ENCODE measurements around the gene P3H2. TPM values are rescaled to one million over a fixed set of nuclear protein-coding genes. Genes with fewer than 3 reads are reported as not detected.

The P3H2 gene
- total RNA-seq, 1 experiment from 2014 or later: 20.9 TPM

- H2AFZ ChIP-seq: no peak overlapping the region
- H3F3A ChIP-seq (ENCODE audit: insufficient read depth, low read depth): 0 out of 2 replicates have a peak, but pooled peaks cover 5% of the 10 kb centered on the region
- BruUV-seq (replicated peaks): no TSS peak
- no peaks in the 10 kb centered on the region for H3K9me2 ChIP-seq (ENCODE audit: insufficient read depth)
- no peaks in the 10 kb centered on the region for H3K27me3 ChIP-seq (ENCODE audit: insufficient read depth, low read depth)
- H4K20me1 ChIP-seq (ENCODE audit: insufficient read depth): no peaks in the 10 kb centered on the region
- no peak overlapping the region for H3K4me2 ChIP-seq
- H3K4me1 ChIP-seq (replicated peaks; ENCODE audit: insufficient read depth): 0 out of 2 replicates have a peak, but pooled peaks cover 5% of the 10 kb centered on the region
- DNase-seq: no peak
- ChIA-PET CTCF (no interaction called here), POLR2A (ENCODE audit: unreplicated experiment) (no interaction called here)
- no peaks in the 10 kb centered on the region for H3K36me3 ChIP-seq (ENCODE audit: low read depth)
- TF ChIP-seq, protein P1, sequence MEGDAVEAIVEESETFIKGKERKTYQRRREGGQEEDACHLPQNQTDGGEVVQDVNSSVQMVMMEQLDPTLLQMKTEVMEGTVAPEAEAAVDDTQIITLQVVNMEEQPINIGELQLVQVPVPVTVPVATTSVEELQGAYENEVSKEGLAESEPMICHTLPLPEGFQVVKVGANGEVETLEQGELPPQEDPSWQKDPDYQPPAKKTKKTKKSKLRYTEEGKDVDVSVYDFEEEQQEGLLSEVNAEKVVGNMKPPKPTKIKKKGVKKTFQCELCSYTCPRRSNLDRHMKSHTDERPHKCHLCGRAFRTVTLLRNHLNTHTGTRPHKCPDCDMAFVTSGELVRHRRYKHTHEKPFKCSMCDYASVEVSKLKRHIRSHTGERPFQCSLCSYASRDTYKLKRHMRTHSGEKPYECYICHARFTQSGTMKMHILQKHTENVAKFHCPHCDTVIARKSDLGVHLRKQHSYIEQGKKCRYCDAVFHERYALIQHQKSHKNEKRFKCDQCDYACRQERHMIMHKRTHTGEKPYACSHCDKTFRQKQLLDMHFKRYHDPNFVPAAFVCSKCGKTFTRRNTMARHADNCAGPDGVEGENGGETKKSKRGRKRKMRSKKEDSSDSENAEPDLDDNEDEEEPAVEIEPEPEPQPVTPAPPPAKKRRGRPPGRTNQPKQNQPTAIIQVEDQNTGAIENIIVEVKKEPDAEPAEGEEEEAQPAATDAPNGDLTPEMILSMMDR (conservative IDR thresholded peaks at IDR 0.05): no peak
- TF ChIP-seq EZH2 (IDR thresholded peaks at IDR 0.05; ENCODE audit: low read depth): no peak
- H3K27ac ChIP-seq: no peak overlapping the region
- no peaks in the 10 kb centered on the region for H3K79me2 ChIP-seq (ENCODE audit: low read depth)
- intact Hi-C loops (cut with micrococcal nuclease; ENCODE audit: unreplicated experiment): loop anchor here (5.0 to 10.0 kb wide), 2 partner anchors 302 to 365 kb away; partner anchors contain the start of genes CLDN1 and CLDN16
- no peak overlapping the region for H3K4me3 ChIP-seq
- no peaks in the 10 kb centered on the region for H3K9me3 ChIP-seq (ENCODE audit: insufficient read depth, low read depth)
Measured at GRCh38 chr3:190019844-190020243, 100.9 kb downstream of the P3H2 start.

GRCh38 chr3:190019006-190019405, 101.7 kb downstream of the P3H2 start:
- no peak for TF ChIP-seq EZH2 (IDR thresholded peaks at IDR 0.05; ENCODE audit: low read depth)
- TF ChIP-seq, protein P1 (conservative IDR thresholded peaks at IDR 0.05): no peak

GRCh38 chr3:190018460-190018859, 102.2 kb downstream of the P3H2 start:
- POLR2A ChIA-PET (ENCODE audit: unreplicated experiment): no interaction called here
- intact Hi-C loops (cut with micrococcal nuclease; ENCODE audit: unreplicated experiment): loop anchor here (5.0 to 10.0 kb wide), 2 partner anchors 304 to 366 kb away; partner anchors contain the start of genes CLDN1 and CLDN16

More at GRCh38 chr3:190019006-190019405, 101.7 kb downstream of the P3H2 start:
- Histone ChIP-seq H3K36me3 (ENCODE audit: low read depth) (no peaks in the 10 kb centered on the region), H3F3A (ENCODE audit: insufficient read depth, low read depth) (0 out of 2 replicates have a peak, but pooled peaks cover 5% of the 10 kb centered on the region), H3K79me2 (ENCODE audit: low read depth) (no peaks in the 10 kb centered on the region), H2AFZ (no peak overlapping the region), H3K4me1 (replicated peaks; ENCODE audit: insufficient read depth) (peaks cover 11% of the 10 kb centered on the region), H3K27ac (no peak overlapping the region), H3K9me2 (ENCODE audit: insufficient read depth) (no peaks in the 10 kb centered on the region), H3K4me3 (no peak overlapping the region), H3K4me2 (no peak overlapping the region), H4K20me1 (ENCODE audit: insufficient read depth) (no peaks in the 10 kb centered on the region), H3K27me3 (ENCODE audit: insufficient read depth, low read depth) (no peaks in the 10 kb centered on the region), H3K9me3 (ENCODE audit: insufficient read depth, low read depth) (no peaks in the 10 kb centered on the region)
- no TSS peak for BruUV-seq (replicated peaks)
- POLR2A ChIA-PET (ENCODE audit: unreplicated experiment): no interaction called here
- no peak for DNase-seq
- CTCF ChIA-PET: no interaction called here
- intact Hi-C loops (cut with micrococcal nuclease; ENCODE audit: unreplicated experiment): loop anchor here (5.0 to 10.0 kb wide), 2 partner anchors 303 to 366 kb away; partner anchors contain the start of genes CLDN1 and CLDN16

More at GRCh38 chr3:190018460-190018859, 102.2 kb downstream of the P3H2 start:
- Histone ChIP-seq H3F3A (ENCODE audit: insufficient read depth, low read depth) (0 out of 2 replicates have a peak, but pooled peaks cover 10% of the 10 kb centered on the region), H3K9me2 (ENCODE audit: insufficient read depth) (no peaks in the 10 kb centered on the region), H3K79me2 (ENCODE audit: low read depth) (no peaks in the 10 kb centered on the region), H3K4me1 (replicated peaks; ENCODE audit: insufficient read depth) (peaks cover 17% of the 10 kb centered on the region), H3K4me3 (no peak overlapping the region), H2AFZ (no peak overlapping the region), H4K20me1 (ENCODE audit: insufficient read depth) (no peaks in the 10 kb centered on the region), H3K27me3 (ENCODE audit: insufficient read depth, low read depth) (no peaks in the 10 kb centered on the region), H3K4me2 (no peak overlapping the region), H3K9me3 (ENCODE audit: insufficient read depth, low read depth) (no peaks in the 10 kb centered on the region), H3K36me3 (ENCODE audit: low read depth) (no peaks in the 10 kb centered on the region), H3K27ac (no peak overlapping the region)
- no TSS peak for BruUV-seq (replicated peaks)
- DNase-seq: no peak
- CTCF ChIA-PET: no interaction called here
- TF ChIP-seq, protein P1 (conservative IDR thresholded peaks at IDR 0.05): no peak
- no peak for TF ChIP-seq EZH2 (IDR thresholded peaks at IDR 0.05; ENCODE audit: low read depth)
